HPDE6-E6E7 (cell line): ENCODE data around the gene TXN2.

ENCODE experiments used
- DNase-seq: peaks from one replicate; pipeline ENCODE4 v3.0.0; 2011; ENCODE audit warnings: missing footprints; ENCODE audit errors: extremely low spot score

TXN2 gene

GRCh38 chr22:36486619-36487384 lies 5.4 kb upstream of the TXN2 start:
- no peak for DNase-seq

- no peak for DNase-seq
Observed at GRCh38 chr22:36480941-36481392, 473 bp downstream of the TXN2 start.

- DNase-seq, result no peak
Observed at GRCh38 chr22:36478966-36479365, 2.5 kb downstream of the TXN2 start.

- DNase-seq, result no peak
Observed at GRCh38 chr22:36475341-36475740, 6.1 kb downstream of the TXN2 start.

GRCh38 chr22:36472689-36473088 lies 8.8 kb downstream of the TXN2 start:
- DNase-seq, result no peak

GRCh38 chr22:36471341-36471821 lies 10.1 kb downstream of the TXN2 start:
- DNase-seq, result no peak

- DNase-seq, result no peak
Observed at GRCh38 chr22:36470994-36471331, 10.5 kb downstream of the TXN2 start.

GRCh38 chr22:36470162-36470993 lies 11.1 kb downstream of the TXN2 start:
- DNase-seq, result peak; percentile 56

GRCh38 chr22:36469094-36469710 lies 12.2 kb downstream of the TXN2 start:
- no peak for DNase-seq

GRCh38 chr22:36467946-36468345 lies 13.5 kb downstream of the TXN2 start:
- peak; percentile 83 for DNase-seq

- no peak for DNase-seq
Observed at GRCh38 chr22:36467042-36467810, 14.2 kb downstream of the TXN2 start.

GRCh38 chr22:36466258-36466657 lies 15.2 kb downstream of the TXN2 start:
- no peak for DNase-seq

- DNase-seq, result peak; percentile 86
Observed at GRCh38 chr22:36465232-36466021, 16.0 kb downstream of the TXN2 start.

GRCh38 chr22:36464715-36465231 lies 16.7 kb downstream of the TXN2 start:
- no peak for DNase-seq

- DNase-seq, result no peak
Observed at GRCh38 chr22:36463783-36464184, 17.7 kb downstream of the TXN2 start.

- peak; percentile 65 for DNase-seq
Observed at GRCh38 chr22:36461665-36462649, 19.5 kb downstream of the TXN2 start.

- no peak for DNase-seq
Observed at GRCh38 chr22:36460202-36460601, 21.2 kb downstream of the TXN2 start.

GRCh38 chr22:36457688-36458450 lies 23.6 kb downstream of the TXN2 start:
- no peak for DNase-seq

- no peak for DNase-seq
Observed at GRCh38 chr22:36456464-36456845, 25.0 kb downstream of the TXN2 start.
